B cell (primary cell): ENCODE data around the gene METTL8. TPM values are rescaled to one million over a fixed set of nuclear protein-coding genes. Genes with fewer than 3 reads are reported as not detected.

Experiments
- ATAC-seq: fragments of 200-7000 bp; cut with Tn5 transposase; one replicate; pipeline ENCODE4 v1.10.0; 2021; ENCODE audit warnings: low read depth, mild to moderate bottlenecking, moderate number of reproducible peaks, moderate library complexity
- CTCF ChIA-PET: fragments of 350-600 bp; sonication (Branson Sonifier 250); formaldehyde crosslinking; loops from one replicate; lab custom pipeline; 2021; ENCODE audit warnings: antibody characterized with exemption, inconsistent platforms; lab: Charles Lee
- POLR2A ChIA-PET: fragments of 350-600 bp; sonication (Branson Sonifier 250); formaldehyde crosslinking; loops from one replicate; lab custom pipeline; 2021; ENCODE audit warnings: antibody characterized with exemption; lab: Charles Lee
- DNase-seq: peaks from one replicate; pipeline ENCODE4 v3.0.0; 2013
- H2AFZ ChIP-seq: 2 replicates; pipeline ENCODE4 v1.6.1; 2012; ENCODE audit warnings: mild to moderate bottlenecking, low read depth, low read length; ENCODE audit not compliant: insufficient read depth, poor library complexity, severe bottlenecking
- H3K27ac ChIP-seq, 2 donors: 1 replicate in 1 of 2; 2 replicates in 1 of 2; pipeline ENCODE4 v1.5.1; 2012 to 2013; ENCODE audit warnings: low read length in 2 of 2, mild to moderate bottlenecking in 2 of 2, moderate library complexity in 1 of 2
- H3K27me3 ChIP-seq, 4 experiments: fragments of 200-600 bp in 1 of 4; sonication (generic) in 1 of 4; replicated peaks in 1 of 4; 1 replicate in 2 of 4; 2 replicates in 2 of 4; pipeline versions ENCODE4 v1.6.1 to v1.7.0; 2013 to 2016; ENCODE audit warnings: low read length in 3 of 4, mild to moderate bottlenecking in 2 of 4, mixed read lengths in 1 of 4, moderate library complexity in 1 of 4; ENCODE audit not compliant: insufficient read depth in 4 of 4, control insufficient read depth in 3 of 4; ENCODE audit errors: control extremely low read depth in 1 of 4
- H3K36me3 ChIP-seq, 2 experiments: replicated peaks in 1 of 2; 1 replicate in 1 of 2; 2 replicates in 1 of 2; pipeline versions ENCODE4 v1.6.1 to v1.7.1; 2013; ENCODE audit warnings: low read length in 1 of 2; ENCODE audit not compliant: insufficient read depth in 2 of 2, control insufficient read depth in 1 of 2; ENCODE audit errors: control extremely low read depth in 1 of 2, extremely low read depth in 1 of 2
- H3K4me1 ChIP-seq, 2 donors: fragments of 200-600 bp in 1 of 2; sonication (generic) in 1 of 2; 1 replicate in 1 of 2; 2 replicates in 1 of 2; pipeline versions ENCODE4 v1.5.1 to v1.6.1; 2013 to 2017; ENCODE audit warnings: low read length in 2 of 2; ENCODE audit not compliant: control insufficient read depth in 2 of 2, insufficient read depth in 2 of 2
- H3K4me2 ChIP-seq: replicated peaks from 2 replicates; pipeline ENCODE3; 2012; ENCODE audit warnings: mild to moderate bottlenecking, low read depth, low read length; ENCODE audit not compliant: poor library complexity, severe bottlenecking
- H3K4me3 ChIP-seq, 5 experiments: fragments of 200-600 bp in 1 of 5; sonication (generic) in 1 of 5; 1 replicate in 3 of 5; 2 replicates in 2 of 5; pipeline versions ENCODE4 v1.5.1 to v1.7.0; 2011 to 2016; ENCODE audit warnings: low read length in 4 of 5, mild to moderate bottlenecking in 4 of 5, low read depth in 2 of 5, control low read depth in 1 of 5, moderate library complexity in 1 of 5; ENCODE audit not compliant: insufficient read depth in 1 of 5; ENCODE audit errors: control extremely low read depth in 1 of 5, extremely low read depth in 1 of 5
- H3K79me2 ChIP-seq: fragments of 200-600 bp; sonication (generic); one replicate; pipeline ENCODE4 v1.6.0; 2016; ENCODE audit warnings: low read length; ENCODE audit not compliant: control insufficient read depth, insufficient read depth
- H3K9ac ChIP-seq: fragments of 200-600 bp; sonication (generic); 2 replicates; pipeline ENCODE4 v1.6.1; 2017; ENCODE audit warnings: mild to moderate bottlenecking, low read length, moderate library complexity
- H3K9me3 ChIP-seq, 3 donors: one replicate each; pipeline versions ENCODE4 v1.6.1 to v1.7.1; 2013; ENCODE audit warnings: low read length in 2 of 3; ENCODE audit not compliant: control insufficient read depth in 2 of 3, insufficient read depth in 1 of 3; ENCODE audit errors: control extremely low read depth in 1 of 3
- H4K20me1 ChIP-seq: 2 replicates; pipeline ENCODE4 v1.6.0; 2012; ENCODE audit warnings: mild to moderate bottlenecking, low read length; ENCODE audit not compliant: insufficient read depth, control insufficient read depth, poor library complexity, severe bottlenecking
- H3K27ac Mint-ChIP-seq: one replicate; pipeline ENCODE4 v1.8.0; 2021; ENCODE audit warnings: mixed read lengths
- H3K27me3 Mint-ChIP-seq: one replicate; pipeline ENCODE4 v1.8.0; 2021; ENCODE audit warnings: mixed read lengths
- H3K4me1 Mint-ChIP-seq: one replicate; pipeline ENCODE4 v1.8.0; 2021; ENCODE audit warnings: mixed read lengths
- H3K4me3 Mint-ChIP-seq: one replicate; pipeline ENCODE4 v1.8.0; 2021; ENCODE audit warnings: mixed read lengths
- H3K9me3 Mint-ChIP-seq: one replicate; pipeline ENCODE4 v1.8.0; 2022; ENCODE audit warnings: mixed read lengths; ENCODE audit not compliant: insufficient read depth
- CTCF ChIP-seq: fragments of 200-600 bp; IDR thresholded peaks from one replicate; pipeline ENCODE4 v1.8.0; 2022; ENCODE audit warnings: antibody characterized with exemption, mild to moderate bottlenecking
- EZH2 ChIP-seq: IDR thresholded peaks from 2 replicates; pipeline ENCODE4 v1.6.1; 2012; ENCODE audit warnings: borderline replicate concordance, low read depth, mild to moderate bottlenecking, moderate library complexity, low read length; ENCODE audit not compliant: insufficient read depth, poor library complexity, severe bottlenecking
- WGBS: methylation state at CpG from one replicate; pipeline ENCODE4 v1.1.5; 2013; ENCODE audit warnings: missing lambda C conversion rate; ENCODE audit not compliant: insufficient coverage; 5-methylcytosine and 5-hydroxymethylcytosine counted together
- intact Hi-C: fragments of 100-400 bp; cut with micrococcal nuclease; formaldehyde crosslinking; loops from one replicate; pipeline ENCODE4 v1.10.0; 2022
- polyA plus RNA-seq: library from polyadenylated mRNA; depleted of rRNA; stranded (reverse); fragments of >200 nt; gene quantifications from 2 replicates; pipeline ENCODE4 v1.2.3, GENCODE V29; 2012
- total RNA-seq, 2 donors: library from RNA; stranded (reverse); fragments of 120-200 nt in 1 of 2; gene quantifications; 1 replicate in 1 of 2; 2 replicates in 1 of 2; pipeline versions ENCODE4 v1.2.3 to v1.2.4, GENCODE V29; 2013 to 2022

METTL8 gene
- total and polyA plus RNA-seq, 2 donors (not counting 1 experiment from before 2014, with no cell fraction given), result 20.8 to 57.8 TPM

- TF ChIP-seq CTCF (no peak), EZH2 (no peak)
- WGBS, result no CpG with 5 or more reads among the region's 4 CpGs
- Histone ChIP-seq H4K20me1 (no peaks in the 10 kb centered on the region), H3K36me3 (no peaks in the 10 kb centered on the region), H3K9me3 (no peaks in the 10 kb centered on the region), H2AFZ (no peak overlapping the region), H3K4me3 (no peak overlapping the region), H3K79me2 (peaks cover 53% of the 10 kb centered on the region), H3K4me1 (peaks cover 29 to 33% of the 10 kb centered on the region in 2 donors), H3K4me2 (no peak overlapping the region), H3K27ac (no peak overlapping the region), H3K9ac (no peak overlapping the region), H3K27me3 (no peaks in the 10 kb centered on the region)
- intact Hi-C loops, result no loop called here
- Mint-ChIP-seq H3K4me3 (no peak overlapping the region), H3K27me3 (no peaks in the 10 kb centered on the region), H3K27ac (no peak overlapping the region), H3K9me3 (no peaks in the 10 kb centered on the region), H3K4me1 (peaks cover 40% of the 10 kb centered on the region)
- POLR2A ChIA-PET, result no interaction called here
- CTCF ChIA-PET, result interaction anchor here (0.6 to 2.2 kb wide), 6 partner anchors 8 to 481 kb away, joined by 3 to 8 read pairs (median 4); partner anchors contain the start of gene GORASP2
- DNase-seq, result no peak
- ATAC-seq, result no peak
Observed at GRCh38 chr2:171410101-171410500, 23.7 kb downstream of the METTL8 start.

- Histone ChIP-seq H3K4me2 (peak overlapping the region; percentile 55), H4K20me1 (no peaks in the 10 kb centered on the region), H3K79me2 (peaks cover 48% of the 10 kb centered on the region), H3K27ac (no peak overlapping the region), H3K27me3 (no peaks in the 10 kb centered on the region), H3K9ac (peak overlapping the region; percentile 12), H3K4me3 (peak overlapping the region in 4 of 5 experiments; percentile 18 to 37 (median 23)), H3K4me1 (peaks cover 34 to 39% of the 10 kb centered on the region in 2 donors), H3K9me3 (no peaks in the 10 kb centered on the region), H2AFZ (peak overlapping the region; percentile 56), H3K36me3 (no peaks in the 10 kb centered on the region)
- POLR2A ChIA-PET, result no interaction called here
- Mint-ChIP-seq H3K27ac (peak overlapping the region; percentile 57), H3K9me3 (no peaks in the 10 kb centered on the region), H3K4me1 (peaks cover 42% of the 10 kb centered on the region), H3K27me3 (no peaks in the 10 kb centered on the region), H3K4me3 (peak overlapping the region; percentile 80)
- TF ChIP-seq CTCF, result no peak
- TF ChIP-seq EZH2, result no peak
- intact Hi-C loops, result loop anchor here (5.0 kb wide), 1 partner anchor 82 kb away; no protein-coding TSS in a partner anchor
- 53% methylated on average over 3 of the region's 8 CpGs for WGBS
- no peak for DNase-seq
- CTCF ChIA-PET, result interaction anchor here (0.6 to 2.2 kb wide), 6 partner anchors 9 to 480 kb away, joined by 3 to 8 read pairs (median 5); partner anchors contain the start of gene GORASP2
- no peak for ATAC-seq
Observed at GRCh38 chr2:171409436-171409971, 24.3 kb downstream of the METTL8 start.
